SU-DHL-6 (cell line): ENCODE data around the gene RSPRY1.

Experiments
- EZH2phosphoT487 ChIP-seq: fragments of 200-600 bp; sonication (generic), shearing (Covaris generic); conservative IDR thresholded peaks from 2 replicates; pipeline ENCODE4 v1.6.1; 2018; ENCODE audit warnings: mild to moderate bottlenecking, antibody characterized with exemption, low read length, moderate library complexity, mixed read lengths
- TF ChIP-seq, protein P1 (sequence below): fragments of 200-600 bp; sonication (generic); IDR thresholded peaks from one replicate; pipeline ENCODE4 v1.5.1; 2017; ENCODE audit warnings: antibody characterized with exemption, mild to moderate bottlenecking, low read length, moderate library complexity; ENCODE audit not compliant: insufficient read depth, poor library complexity, severe bottlenecking

DNA sequence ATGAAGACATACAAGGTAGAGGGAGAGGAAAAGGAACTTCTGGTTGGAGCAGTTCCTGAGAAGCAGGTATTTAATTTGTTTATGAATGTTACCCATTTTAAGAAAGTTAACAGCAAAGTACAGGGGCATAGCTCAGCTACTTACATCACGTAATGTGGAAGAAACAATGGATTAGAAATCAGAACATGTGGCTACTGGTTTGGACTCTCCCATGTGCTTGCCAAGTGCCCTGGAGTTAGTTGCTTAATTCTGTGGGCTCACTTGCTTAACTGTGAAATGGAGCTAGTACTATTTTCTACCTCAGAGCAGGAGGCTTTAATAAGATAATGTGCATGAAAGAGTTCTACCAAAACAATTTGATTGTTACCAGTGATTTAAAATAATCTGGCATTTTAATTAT lies 27.3 kb downstream of the RSPRY1 start:
- TF ChIP-seq, protein P1, sequence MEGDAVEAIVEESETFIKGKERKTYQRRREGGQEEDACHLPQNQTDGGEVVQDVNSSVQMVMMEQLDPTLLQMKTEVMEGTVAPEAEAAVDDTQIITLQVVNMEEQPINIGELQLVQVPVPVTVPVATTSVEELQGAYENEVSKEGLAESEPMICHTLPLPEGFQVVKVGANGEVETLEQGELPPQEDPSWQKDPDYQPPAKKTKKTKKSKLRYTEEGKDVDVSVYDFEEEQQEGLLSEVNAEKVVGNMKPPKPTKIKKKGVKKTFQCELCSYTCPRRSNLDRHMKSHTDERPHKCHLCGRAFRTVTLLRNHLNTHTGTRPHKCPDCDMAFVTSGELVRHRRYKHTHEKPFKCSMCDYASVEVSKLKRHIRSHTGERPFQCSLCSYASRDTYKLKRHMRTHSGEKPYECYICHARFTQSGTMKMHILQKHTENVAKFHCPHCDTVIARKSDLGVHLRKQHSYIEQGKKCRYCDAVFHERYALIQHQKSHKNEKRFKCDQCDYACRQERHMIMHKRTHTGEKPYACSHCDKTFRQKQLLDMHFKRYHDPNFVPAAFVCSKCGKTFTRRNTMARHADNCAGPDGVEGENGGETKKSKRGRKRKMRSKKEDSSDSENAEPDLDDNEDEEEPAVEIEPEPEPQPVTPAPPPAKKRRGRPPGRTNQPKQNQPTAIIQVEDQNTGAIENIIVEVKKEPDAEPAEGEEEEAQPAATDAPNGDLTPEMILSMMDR = no peak
- TF ChIP-seq EZH2phosphoT487 = no peak
